Stimulated activated CD4-positive, alpha-beta T cell treated with anti-CD3 and anti-CD28 coated beads, Interleukin-12 subunit alpha, Interleukin-12 subunit beta, amount 100 ng/mL, for 4 hours (primary cell): Measurements from ENCODE around the gene TMEM208.
A peak's percentile ranks its signal among the peaks of the same experiment; 100 is the strongest.

Experiments
- DNase-seq: peaks from one replicate; pipeline ENCODE4 v3.0.0-alpha.2; 2020

TMEM208 gene

GRCh38 chr16:67237396-67238277, 10.7 kb downstream of the TMEM208 start:
- DNase-seq = no peak

GRCh38 chr16:67238278-67238575, 11.3 kb downstream of the TMEM208 start:
- DNase-seq = no peak

DNA sequence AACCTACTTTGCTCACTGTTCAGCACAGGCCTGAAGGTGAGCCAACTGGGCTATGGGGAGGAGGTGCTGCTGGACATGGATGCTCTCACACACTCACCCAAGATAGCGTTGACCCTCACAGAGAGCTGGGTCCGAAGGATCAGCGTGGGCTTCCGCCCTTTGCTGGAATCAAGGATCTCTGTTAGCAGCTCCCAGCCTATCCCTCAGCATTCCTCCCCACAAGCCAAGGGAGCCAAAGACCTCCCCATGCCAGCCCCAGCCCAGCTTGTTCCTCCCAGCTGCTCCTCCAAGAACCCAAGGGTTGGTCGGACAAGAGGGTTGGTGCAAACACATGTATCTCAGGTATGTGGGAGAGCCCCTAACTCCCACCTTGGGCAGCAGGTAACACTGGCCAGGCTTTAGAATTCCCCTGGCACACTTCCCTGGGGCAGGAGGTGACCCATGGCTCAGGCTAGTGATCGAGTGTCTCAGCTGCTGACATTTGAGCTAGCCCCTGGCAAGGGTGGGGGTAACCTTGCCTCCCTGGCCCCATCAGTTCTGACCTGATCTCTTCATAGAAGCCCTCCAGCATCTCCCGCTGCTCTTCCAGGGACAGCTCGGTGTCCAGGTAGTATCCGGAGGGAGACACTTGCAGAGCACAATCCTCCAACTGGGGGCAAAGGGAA, 12.0 kb downstream of the TMEM208 start:
- no peak for DNase-seq

GRCh38 chr16:67240506-67240905, 13.6 kb downstream of the TMEM208 start:
- DNase-seq = no peak

DNA sequence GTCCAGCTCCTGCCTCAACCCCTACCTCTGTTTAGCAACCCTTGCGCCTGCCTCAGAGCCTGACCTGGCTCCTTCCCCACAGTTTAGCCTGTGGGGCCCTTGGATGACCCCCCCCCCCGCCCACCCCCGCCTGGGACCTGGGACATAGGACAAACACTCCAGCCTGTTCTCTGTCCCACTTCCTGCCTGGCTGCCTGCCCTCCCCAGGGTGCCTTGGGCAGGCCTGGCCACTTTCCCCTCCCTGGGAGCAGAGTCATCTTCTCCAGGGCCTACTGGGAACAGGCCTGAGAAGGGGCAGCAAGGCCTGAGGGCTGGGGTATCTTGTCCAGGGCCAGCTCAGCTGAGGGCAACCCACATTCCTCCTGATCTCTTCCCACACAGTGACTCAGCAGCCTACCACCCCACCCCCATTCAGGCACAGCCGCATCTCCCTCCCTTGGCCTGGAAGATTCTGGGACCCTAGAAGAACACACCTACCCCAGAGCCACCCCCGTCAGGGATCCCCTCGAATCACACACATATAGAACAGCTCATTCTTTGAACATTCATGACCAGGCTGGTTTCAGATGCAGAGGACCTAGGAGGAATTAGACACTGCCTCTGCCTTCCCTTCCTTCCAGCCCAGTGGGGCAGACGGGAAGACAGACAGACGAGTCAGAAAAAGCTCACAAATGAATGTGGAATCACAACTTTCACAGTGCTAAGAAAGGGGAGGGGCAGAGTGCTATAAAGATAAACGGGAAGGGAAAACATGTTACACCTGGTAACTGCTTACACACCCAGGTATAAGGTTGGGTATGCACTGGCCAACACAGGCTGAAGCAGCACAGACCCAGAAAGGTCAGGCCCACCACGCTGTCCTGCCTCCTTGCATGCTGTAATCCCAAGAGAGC, 14.3 kb downstream of the TMEM208 start:
- DNase-seq = no peak

GRCh38 chr16:67242138-67242730, 15.3 kb downstream of the TMEM208 start:
- DNase-seq = no peak

DNA sequence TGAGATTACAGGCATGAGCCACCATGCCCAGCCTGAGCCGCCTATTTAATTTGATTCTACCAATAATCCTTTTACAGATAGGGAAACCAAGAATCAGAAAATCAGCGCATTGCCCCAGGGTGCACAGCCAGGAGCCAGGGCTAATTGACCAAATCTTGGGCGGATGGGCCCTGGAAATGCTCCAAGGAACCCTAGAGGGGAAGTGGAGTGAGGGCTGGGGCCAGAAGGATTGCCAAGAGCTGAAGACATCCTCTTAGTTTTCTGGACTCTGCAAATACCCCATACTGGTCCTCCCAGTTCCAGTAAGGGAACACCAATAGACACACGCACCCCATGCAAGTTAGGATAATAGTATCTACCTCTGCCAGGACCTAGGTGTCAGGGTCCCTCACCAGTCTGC, 16.6 kb downstream of the TMEM208 start:
- no peak for DNase-seq

- DNase-seq = peak; percentile 67
Measured at GRCh38 chr16:67244387-67245185, 17.7 kb downstream of the TMEM208 start.

DNA sequence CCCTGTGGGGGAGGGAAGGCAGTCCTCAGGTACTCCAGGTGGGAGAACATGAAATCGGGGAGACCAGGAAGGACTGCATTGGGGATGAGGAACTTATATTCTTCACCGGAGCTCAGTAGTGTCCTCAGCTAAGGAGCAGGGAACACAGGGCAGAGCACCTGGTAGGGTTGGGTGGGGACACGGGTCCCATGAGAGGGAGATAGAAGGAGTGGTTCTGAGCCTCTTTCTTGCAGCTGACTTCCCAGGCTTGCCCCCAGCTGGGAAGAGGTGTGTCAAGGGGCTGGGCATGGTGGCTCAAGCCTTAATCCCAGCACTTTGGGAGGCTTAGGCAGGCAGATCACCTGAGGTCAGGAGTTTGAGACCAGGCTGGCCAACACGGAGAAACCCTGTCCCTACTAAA, 18.3 kb downstream of the TMEM208 start:
- no peak for DNase-seq

GRCh38 chr16:67245674-67246080, 18.7 kb downstream of the TMEM208 start:
- no peak for DNase-seq

DNA sequence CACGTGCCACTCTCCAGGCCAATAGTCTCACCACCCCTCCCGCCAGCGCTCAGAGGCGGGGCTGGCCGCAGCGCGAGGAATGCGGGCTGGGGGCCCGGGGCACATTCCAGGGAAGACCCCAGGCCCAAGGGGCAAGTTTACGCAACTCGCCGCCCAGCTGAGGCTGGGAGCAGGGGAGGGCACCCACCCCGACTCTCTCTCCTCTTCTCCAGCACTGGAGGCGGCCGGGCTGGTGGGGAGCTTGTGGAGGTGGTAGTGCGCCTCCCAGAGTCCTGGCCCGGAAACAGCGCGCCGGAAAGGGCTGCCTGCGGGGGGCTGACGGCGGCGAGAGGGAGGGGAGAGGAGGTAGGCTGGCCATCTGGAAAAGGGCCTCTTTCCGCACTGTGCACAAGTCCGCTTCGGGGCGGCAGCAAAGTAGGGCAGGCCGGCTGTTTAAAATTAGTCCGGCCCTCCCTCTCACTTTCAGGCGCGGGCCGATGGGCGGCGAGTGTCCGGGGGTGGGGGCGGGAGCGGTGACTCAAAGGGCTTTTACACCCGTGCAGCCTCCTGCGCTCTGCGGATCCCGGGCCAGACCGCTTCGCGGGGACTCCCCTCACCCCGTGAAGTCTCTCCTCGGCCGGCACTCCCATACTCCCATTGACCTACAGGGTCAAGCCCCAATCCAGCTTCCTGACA, 19.3 kb downstream of the TMEM208 start:
- peak; percentile 44 for DNase-seq

GRCh38 chr16:67246756-67247191, 19.8 kb downstream of the TMEM208 start:
- peak; percentile 51 for DNase-seq

- peak; percentile 98 for DNase-seq
Measured at GRCh38 chr16:67247192-67248072, 20.5 kb downstream of the TMEM208 start, which contains the start of gene FHOD1. Gene FHOD1 (minus strand): TSS chr16:67247481. CDS start chr16:67247410, 71 bp downstream.

DNA sequence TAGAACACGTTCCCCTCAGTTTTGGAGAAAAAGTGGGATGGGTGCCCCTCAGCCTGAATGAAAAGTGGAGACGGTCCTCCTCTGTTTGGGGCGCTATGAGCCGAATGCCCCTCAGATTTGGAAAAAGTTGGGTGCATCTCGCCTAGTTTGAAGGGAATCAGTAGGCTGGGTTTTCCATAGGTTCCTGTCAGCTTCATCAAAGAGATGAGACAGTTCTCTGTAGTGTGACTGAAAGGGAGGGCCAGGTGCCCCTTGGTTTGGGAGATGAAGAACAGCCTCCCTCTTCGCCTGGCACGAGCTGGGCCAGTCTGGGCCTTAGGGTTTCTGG, 21.1 kb downstream of the TMEM208 start:
- no peak for DNase-seq

GRCh38 chr16:67248401-67249177, 21.7 kb downstream of the TMEM208 start, which contains the start of gene SLC9A5:
Gene SLC9A5 (plus strand): TSS chr16:67248979. CDS start chr16:67249015, 36 bp downstream.
- DNase-seq = peak; percentile 34

DNA sequence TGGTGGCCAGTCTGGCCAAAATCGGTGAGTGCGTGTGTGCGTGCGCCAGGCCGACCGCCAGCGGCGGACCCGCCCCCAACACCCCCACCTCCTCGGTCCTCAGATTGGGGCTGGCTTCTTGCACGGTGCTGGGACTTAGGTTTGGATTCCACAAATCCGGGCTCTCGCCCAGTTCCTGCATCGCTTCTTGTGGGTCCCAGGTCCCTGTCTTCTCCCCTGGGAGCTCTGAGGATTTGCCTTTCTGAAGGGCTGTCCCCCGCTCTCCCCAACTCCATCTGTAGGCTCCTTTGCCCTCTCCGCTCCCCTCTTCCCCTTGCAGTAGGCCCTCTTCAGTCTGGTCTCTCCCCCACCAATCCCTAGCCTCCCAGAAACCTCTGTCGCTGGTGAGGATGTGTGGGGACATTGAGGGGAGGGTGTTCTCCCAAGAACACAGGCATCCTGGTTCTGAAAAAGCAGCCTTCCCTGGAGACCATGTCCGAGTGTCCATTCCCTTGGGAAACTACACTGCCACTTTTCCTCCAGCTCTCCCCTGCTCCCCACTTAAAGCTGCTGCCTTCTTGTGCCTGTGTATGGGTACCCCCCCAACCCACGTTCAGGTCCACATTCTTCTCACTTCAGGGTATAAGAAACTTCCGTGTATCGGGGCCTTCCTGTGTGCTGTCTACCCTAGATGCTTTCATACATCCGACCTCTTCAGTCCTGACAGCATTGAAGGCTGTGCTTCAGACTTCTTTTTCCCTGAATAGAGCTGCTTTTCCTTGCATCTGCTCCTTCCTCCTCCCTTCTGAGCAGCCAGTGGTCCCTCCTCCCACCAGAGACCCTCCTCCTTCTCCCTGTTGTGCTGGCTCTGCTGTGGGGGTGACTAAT, 22.5 kb downstream of the TMEM208 start:
- no peak for DNase-seq

GRCh38 chr16:67250045-67250327, 23.1 kb downstream of the TMEM208 start:
- no peak for DNase-seq

DNA sequence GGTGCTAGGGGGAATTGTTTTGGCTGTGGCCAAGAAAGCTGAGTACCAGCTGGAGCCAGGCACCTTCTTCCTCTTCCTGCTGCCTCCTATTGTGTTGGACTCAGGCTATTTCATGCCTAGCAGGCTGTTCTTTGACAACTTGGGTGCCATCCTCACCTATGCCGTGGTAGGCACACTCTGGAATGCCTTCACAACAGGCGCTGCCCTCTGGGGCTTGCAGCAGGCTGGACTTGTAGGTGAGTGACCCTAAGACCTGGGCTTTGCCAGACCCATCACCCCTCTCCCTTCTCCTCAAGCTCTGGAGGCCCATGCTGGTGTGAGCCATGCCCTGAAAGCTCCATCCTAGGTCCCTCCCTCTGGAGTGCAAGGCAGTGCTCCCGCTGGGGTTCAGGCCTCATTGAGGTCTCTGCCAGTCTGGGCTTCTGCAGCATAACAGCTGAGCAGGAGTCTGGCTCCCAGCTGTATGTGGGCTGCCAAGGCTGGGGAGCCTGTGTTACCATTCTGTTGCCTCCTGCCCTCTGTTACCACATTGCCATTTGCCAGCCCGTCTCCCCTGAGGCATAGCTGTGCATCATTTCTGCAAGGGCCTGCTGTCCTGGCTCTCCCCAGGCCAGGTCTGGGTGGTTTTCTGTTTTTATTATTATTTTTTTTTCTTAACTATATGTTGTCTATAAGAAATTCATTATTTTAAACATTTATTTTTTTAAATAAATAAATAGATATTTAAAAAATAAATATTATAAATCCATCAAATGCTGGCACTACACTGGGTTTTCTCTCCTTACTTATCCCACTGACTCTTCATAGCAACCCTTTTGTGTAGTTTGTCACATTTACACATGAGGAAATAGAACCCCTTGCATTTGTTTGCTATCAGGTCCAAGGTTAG, 25.9 kb downstream of the TMEM208 start:
- no peak for DNase-seq
